Airway epithelial cell (primary cell): ENCODE data around the gene ZNF324. TPM values are rescaled to one million over a fixed set of nuclear protein-coding genes. Genes with fewer than 3 reads are reported as not detected.

ENCODE experiments used
- total RNA-seq: library from RNA; depleted of rRNA; stranded (reverse); fragments of >200 nt; gene quantifications from 2 replicates; pipeline ENCODE4 v1.2.3, GENCODE V29; 2015

The ZNF324 gene
- total RNA-seq: 15.4 and 16.2 TPM in 2 replicates

DNA sequence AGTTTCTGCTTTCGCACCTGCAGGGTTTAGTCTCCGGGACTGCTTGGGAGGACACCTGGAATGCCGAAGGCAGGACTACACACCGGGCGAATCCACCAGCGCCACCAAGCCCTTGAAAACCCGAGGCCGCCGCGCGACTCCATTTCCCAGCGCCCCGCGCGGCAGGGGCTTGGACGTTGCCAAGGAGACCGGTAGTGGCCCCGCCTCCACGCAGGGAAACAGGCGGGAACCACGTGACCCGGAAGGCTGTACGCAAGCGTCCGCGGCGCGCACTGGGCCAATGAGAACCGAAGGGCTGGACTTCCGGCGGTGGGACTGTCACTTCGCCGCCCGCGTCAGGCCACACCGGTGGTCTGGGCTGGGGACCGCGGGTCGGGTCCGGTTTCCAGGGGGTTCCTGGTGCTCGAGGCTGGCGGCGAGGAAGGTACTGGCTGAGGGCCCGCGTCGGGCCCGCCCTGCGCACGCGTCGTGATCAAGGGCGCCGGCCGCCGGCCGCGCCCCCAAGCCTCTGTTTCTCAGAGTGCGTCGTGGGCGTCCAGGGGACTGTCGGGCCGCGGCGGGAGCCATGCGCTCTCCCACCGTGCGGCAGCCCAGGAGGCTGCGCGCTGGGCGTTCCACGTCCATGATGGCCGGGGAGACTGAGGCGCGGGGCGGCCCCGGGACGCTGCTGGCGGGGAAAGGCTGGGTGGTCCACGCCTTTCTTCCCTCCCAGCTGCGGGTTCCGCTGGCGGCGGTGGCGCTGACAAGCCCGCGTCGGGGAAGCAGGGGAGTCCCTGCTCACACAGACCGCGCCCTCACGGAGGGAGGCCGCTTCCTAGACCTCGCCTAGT lies at the start of gene ZNF324:
ZNF324 (plus strand) TSS at position 321 of the 830 bp plus-strand sequence. CDS start 2,106 bp downstream, outside the sequence.

DNA sequence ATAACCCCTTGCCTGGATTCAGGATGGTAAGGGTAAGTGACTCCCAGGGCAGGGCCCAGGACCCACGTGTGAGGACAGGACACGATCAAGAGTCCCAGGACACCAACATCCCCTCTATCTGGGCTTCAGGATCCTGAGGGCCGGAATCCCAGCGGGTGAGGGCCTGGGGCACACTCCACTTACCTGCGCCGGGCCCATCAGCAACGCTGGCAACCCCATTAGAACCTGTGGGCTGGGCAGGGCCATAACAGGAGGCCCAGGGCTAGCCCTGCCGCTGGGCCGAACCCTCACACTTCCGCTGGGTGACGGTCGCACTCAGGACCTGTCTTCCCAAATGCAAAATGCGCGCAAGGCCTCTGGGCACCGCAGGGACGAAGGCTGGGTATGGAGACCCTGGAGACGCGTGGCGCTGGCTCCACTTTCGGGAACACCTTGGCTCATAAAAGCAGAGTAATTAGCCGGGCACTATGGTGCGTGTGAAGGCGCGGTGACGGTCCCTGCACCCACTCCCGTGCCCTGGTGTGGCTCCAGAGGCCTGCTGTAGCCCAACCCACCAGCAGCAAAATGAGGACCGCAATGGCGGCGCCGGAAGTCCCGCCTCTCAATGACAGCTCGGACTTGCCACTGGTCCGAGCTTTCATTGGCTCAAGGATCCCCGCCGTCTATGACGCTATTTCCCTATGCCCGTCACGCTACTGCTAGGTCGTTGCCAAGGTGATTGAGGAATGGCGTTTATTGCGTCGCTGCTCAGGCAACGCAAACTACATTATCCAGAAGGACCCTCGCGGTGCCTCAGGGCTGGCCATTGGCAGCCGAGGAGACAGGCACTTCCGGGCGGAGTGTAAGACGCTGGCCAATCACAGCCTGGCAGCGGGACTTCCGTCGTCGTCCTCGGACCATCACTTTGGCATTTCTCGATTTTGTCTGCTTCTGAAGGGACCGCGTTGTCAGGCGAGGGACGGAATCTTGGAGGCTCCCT lies 27.0 kb upstream of the ZNF324 start, which contains the start of gene ZNF132:
ZNF132 (minus strand) TSS at position 578 of the 979 bp plus-strand sequence; CDS start at position 246, 332 bp downstream.

DNA sequence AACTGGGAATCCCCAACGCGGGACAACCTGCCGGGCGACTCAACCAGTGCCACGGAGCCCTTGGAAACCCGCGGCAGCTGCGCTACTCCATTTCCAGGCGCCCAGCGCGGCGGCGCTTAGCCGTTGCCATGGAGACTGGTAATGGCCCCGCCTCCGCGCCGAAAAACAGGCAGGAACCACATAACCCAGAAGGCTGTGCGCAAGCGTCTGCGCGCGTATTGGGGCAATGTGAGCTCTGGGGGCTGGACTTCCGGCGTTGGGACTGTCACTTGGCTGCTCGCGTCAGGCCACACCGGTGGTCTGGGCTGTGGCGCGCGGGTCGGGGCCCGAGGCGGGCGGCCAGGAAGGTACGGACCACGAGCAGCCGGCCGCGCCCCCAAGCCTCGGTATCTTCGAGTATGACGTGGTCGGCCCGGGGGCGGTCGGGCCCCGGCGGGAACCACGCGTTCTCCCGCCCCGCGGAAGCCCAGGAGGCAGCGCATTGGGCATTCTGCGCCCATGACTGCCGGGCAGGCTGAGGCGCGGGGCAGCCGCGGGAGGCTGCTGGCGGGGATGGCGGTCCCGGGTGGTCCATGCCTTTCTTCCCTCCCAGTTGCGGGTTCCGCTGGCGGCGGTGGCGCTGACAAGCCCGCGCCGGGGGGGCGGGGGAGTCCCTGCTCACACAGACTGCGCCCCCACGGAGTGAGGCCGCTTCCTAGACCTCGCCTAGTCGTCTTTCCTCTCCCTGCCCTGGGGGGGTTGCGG lies 15.3 kb upstream of the ZNF324 start, which contains the start of gene ZNF324B:
ZNF324B (plus strand) TSS at position 265 of the 744 bp plus-strand sequence. CDS start 2,080 bp downstream, outside the sequence.

DNA sequence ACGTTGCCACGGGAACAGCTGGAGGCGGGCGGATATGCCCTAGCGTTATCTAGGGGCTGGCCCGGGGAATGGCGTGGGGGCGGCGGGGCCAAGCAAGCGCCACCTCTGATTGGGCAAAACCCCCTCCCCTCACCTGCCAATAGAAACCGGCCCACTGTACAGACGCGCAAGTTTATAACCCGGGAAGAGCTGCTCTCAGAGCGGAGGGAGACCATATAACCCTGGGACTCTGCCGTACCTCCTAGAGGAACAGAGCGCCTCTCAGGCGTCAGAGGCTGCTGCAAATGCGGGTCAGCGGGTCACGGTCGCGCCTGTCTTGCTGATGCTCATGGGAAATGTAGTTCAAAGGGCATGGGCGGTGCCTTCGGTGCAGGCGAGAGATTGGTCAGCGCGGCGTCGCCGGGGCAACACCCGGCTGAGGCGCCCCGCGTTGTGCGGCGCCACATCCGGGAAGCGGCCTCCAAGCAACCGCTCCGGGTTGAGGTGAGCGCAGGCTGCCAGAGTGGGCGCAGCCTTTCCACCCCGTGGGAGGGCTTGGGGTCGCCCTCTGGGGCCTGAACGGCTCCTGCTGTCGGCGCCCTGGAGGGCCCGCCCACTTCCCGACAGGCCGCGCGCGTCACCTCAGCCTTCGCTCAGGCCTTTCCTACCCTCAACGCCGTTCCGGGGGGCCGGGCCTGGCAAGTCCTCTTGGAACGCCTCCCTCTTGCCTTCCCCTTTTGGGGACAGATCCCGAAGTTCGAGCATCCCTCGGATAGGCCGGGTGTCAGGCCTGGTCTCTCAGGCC lies 9.0 kb downstream of the ZNF324 start, which contains the start of gene ZNF446:
ZNF446 (plus strand) TSS at position 639 of the 784 bp plus-strand sequence. CDS start 867 bp downstream, outside the sequence.

DNA sequence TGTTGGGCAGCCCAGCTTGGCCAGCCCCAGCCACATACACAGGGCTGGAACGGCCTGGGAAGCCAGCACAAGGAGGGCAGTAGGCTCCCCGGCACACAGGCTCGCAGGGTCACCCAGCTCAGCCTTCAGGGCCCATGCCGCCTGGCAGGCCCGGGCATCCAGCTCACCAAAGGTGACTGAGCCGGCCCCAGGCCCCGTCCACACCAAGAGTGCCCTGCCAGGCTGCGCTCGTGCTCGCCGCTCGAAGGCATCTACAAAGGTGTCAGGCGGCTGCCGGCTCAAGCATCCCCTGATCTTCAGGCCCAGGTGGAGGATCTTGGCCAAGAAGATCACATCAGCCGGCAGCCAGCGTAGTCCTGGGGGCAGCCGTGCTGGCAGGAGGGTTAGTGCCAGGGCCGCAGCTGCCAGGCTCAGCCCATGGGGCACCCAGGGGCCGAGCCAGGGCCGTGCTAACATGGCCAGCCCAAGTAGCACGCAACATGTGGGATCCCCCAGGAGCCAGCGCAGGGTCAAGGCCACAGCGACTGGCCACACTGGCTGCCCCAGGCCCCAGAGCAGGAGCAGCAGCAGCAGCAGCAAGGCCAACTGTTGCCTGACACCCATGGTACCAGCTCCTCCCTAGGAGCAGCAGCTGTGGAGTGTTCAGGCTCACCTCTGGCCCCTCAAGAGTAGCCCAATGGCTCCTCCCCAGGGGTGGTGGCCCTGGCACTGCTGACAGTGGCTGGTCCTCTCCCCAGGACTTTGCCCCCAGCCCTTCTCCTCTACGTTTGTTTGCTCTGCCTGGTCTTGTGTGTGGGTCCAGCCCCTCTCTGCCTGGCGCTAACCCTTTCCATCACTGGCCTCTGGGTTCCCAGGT lies 44.7 kb downstream of the ZNF324 start, which contains the start of gene SLC27A5:
SLC27A5 (minus strand) TSS at position 640 of the 856 bp plus-strand sequence; CDS start at position 603, 37 bp downstream.

DNA sequence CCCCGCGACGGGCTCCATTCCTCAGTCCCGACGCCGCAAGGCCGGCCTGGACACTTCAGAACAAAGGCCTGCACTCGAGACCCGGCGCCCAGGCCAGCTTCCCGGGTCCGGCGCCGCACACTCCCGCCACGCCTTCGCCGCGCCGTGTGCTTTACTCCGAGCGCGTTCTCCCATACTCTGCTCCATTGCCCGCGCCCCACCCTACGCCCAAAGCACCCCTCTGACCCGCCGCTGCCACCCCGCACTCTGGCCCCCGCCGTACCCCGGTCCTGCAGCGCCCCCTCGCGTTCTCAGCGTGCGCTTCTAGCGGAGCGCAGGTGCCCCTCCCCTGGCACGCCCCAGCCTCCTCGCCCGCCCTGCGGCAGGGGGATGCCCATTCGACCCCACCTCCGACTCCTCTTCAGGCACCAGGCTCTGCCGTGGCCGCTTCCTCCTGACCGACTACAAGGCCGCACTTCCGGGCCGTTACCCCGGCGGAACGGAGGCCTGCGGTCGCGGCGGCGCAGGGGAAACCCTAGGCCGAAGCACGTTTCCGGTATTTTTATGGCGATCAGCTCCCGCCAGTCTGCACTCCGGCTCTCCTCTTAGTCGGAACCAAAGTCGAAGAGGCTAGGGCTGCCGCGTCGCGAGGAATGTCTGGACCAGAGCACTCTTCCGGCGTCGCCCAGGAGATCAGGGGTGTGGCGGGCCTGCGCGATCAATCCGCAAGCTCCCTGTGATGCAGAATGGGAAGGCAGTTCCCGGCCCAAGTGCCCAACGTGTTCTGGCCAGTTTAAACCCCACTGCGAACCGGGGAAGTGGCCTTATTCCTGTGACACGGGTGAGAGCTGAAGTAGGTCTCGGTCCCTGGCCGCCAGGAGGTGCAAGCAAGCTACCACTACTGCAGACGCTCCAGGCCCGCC lies 52.7 kb downstream of the ZNF324 start, which contains the start of gene ZBTB45:
ZBTB45 (minus strand) TSS at position 456 of the 902 bp plus-strand sequence. CDS start 2,137 bp downstream, outside the sequence.

Other genes starting within 250 kb of the ZNF324 start
- gene ZNF544, start 238.2 kb upstream of the ZNF324 start, total RNA-seq: 40.3 and 54.7 TPM in 2 replicates
- 3.3 and 5.2 TPM in 2 replicates for gene ZNF8, start 188.1 kb upstream of the ZNF324 start, total RNA-seq
- 17.9 and 30.4 TPM in 2 replicates for gene ERVK3-1, start 161.7 kb upstream of the ZNF324 start, total RNA-seq
- 1.9 and 2.3 TPM in 2 replicates for gene ZSCAN22, start 140.1 kb upstream of the ZNF324 start, total RNA-seq
- gene A1BG, start 113.6 kb upstream of the ZNF324 start, total RNA-seq: 10.2 and 28.2 TPM in 2 replicates
- 0.65 and 0.78 TPM in 2 replicates for gene ZNF497, start 104.3 kb upstream of the ZNF324 start, total RNA-seq
- 2.9 and 3.1 TPM in 2 replicates for gene ZNF837, start 86.0 kb upstream of the ZNF324 start, total RNA-seq
- 2,475 and 2,576 TPM in 2 replicates for gene RPS5, start 79.8 kb upstream of the ZNF324 start, total RNA-seq
- 3.8 and 4.2 TPM in 2 replicates for gene RNF225, start 71.4 kb upstream of the ZNF324 start, total RNA-seq
- gene ZNF584, start 58.4 kb upstream of the ZNF324 start, total RNA-seq: 7.0 and 13.4 TPM in 2 replicates
- gene ZNF132, start 26.9 kb upstream of the ZNF324 start, total RNA-seq: 2.8 and 3.3 TPM in 2 replicates
- 5.4 and 9.4 TPM in 2 replicates for gene ZNF324B, start 15.5 kb upstream of the ZNF324 start, total RNA-seq
- 9.1 and 12.2 TPM in 2 replicates for gene ZNF446, start 9.3 kb downstream of the ZNF324 start, total RNA-seq
- gene SLC27A5, start 44.9 kb downstream of the ZNF324 start, total RNA-seq: 22.4 and 26.7 TPM in 2 replicates
- 16.3 and 20.7 TPM in 2 replicates for gene ZBTB45, start 52.7 kb downstream of the ZNF324 start, total RNA-seq
- gene TRIM28, start 77.0 kb downstream of the ZNF324 start, total RNA-seq: 425 and 465 TPM in 2 replicates
- 132 and 155 TPM in 2 replicates for gene CHMP2A, start 88.0 kb downstream of the ZNF324 start, total RNA-seq
- 41.6 and 48.6 TPM in 2 replicates for gene UBE2M, start 91.5 kb downstream of the ZNF324 start, total RNA-seq
- 7.5 and 9.3 TPM in 2 replicates for gene MZF1, start 106.3 kb downstream of the ZNF324 start, total RNA-seq